SK-N-SH (cell line): ENCODE data around the gene NOD2. TPM values are rescaled to one million over a fixed set of nuclear protein-coding genes. Genes with fewer than 3 reads are reported as not detected.

Experiments used
- CTCF ChIA-PET: fragments of 300-600, 350-600 bp; formaldehyde crosslinking; extraction: SDS; loops from one replicate; lab custom pipeline; 2021; lab: Yijun Ruan, JAX
- POLR2A ChIA-PET: fragments of 350-600 bp; sonication (Branson Sonifier 250); formaldehyde crosslinking; extraction: SDS; loops from one replicate; lab custom pipeline; 2020; ENCODE audit warnings: antibody characterized with exemption, inconsistent platforms; lab: Yijun Ruan, JAX
- DNase-seq: peaks from one replicate; pipeline ENCODE4 v3.0.0; 2012
- H2AFZ ChIP-seq: fragments of 200-600 bp; sonication (generic); 2 replicates; pipeline ENCODE4 v1.8.1; 2016; ENCODE audit warnings: antibody characterized with exemption, mild to moderate bottlenecking, low read depth
- H3F3A ChIP-seq: fragments of 200-600 bp; sonication (generic); replicated peaks from 2 replicates; pipeline ENCODE3; 2016; ENCODE audit warnings: antibody characterized with exemption, mild to moderate bottlenecking; ENCODE audit not compliant: insufficient read depth
- H3K27ac ChIP-seq, 2 experiments: fragments of 200-500 bp in 1 of 2; fragments of 200-600 bp in 1 of 2; sonication (Bioruptor generic) in 1 of 2; sonication (generic), shearing (Covaris generic) in 1 of 2; 2 replicates each; pipeline versions ENCODE4 v1.5.1 to v1.6.1; 2014 to 2016; ENCODE audit warnings: low read depth in 2 of 2, inconsistent platforms in 1 of 2, low read length in 1 of 2, mild to moderate bottlenecking in 1 of 2, mixed read lengths in 1 of 2
- H3K27me3 ChIP-seq: fragments of 200-600 bp; sonication (generic), shearing (Covaris generic); 2 replicates; pipeline ENCODE4 v1.6.1; 2016; ENCODE audit warnings: mixed run types; ENCODE audit not compliant: insufficient read depth
- H3K36me3 ChIP-seq, 2 experiments: fragments of 200-500 bp in 1 of 2; fragments of 200-600 bp in 1 of 2; sonication (Bioruptor generic) in 1 of 2; sonication (generic) in 1 of 2; replicated peaks in 1 of 2; 2 replicates each; pipeline versions ENCODE3 to v1.5.1; 2014 to 2016; ENCODE audit warnings: low read length in 1 of 2, mild to moderate bottlenecking in 1 of 2; ENCODE audit not compliant: insufficient read depth in 2 of 2, control insufficient read depth in 1 of 2
- H3K4me1 ChIP-seq, 2 experiments: fragments of 200-500 bp in 1 of 2; fragments of 200-600 bp in 1 of 2; sonication (Bioruptor generic) in 1 of 2; sonication (generic), shearing (Covaris generic) in 1 of 2; 2 replicates each; pipeline versions ENCODE4 v1.5.1 to v1.6.1; 2014 to 2016; ENCODE audit warnings: low read depth in 1 of 2, low read length in 1 of 2, mixed run types in 1 of 2; ENCODE audit not compliant: insufficient read depth in 2 of 2, control insufficient read depth in 1 of 2
- H3K4me2 ChIP-seq: fragments of 200-600 bp; sonication (generic), shearing (Covaris generic); 2 replicates; pipeline ENCODE4 v1.6.1; 2017; ENCODE audit warnings: mixed run types
- H3K4me3 ChIP-seq, 2 experiments: fragments of 200-500 bp in 1 of 2; fragments of 200-600 bp in 1 of 2; sonication (Bioruptor generic) in 1 of 2; sonication (generic), shearing (Covaris generic) in 1 of 2; 2 replicates each; pipeline versions ENCODE4 v1.5.1 to v1.8.1; 2014 to 2016; ENCODE audit warnings: low read depth in 2 of 2, inconsistent platforms in 1 of 2, low read length in 1 of 2, mild to moderate bottlenecking in 1 of 2, mixed read lengths in 1 of 2, moderate library complexity in 1 of 2
- H3K79me2 ChIP-seq: fragments of 200-600 bp; sonication (generic); 2 replicates; pipeline ENCODE4 v1.8.1; 2017; ENCODE audit warnings: mild to moderate bottlenecking; ENCODE audit not compliant: insufficient read depth
- H3K9ac ChIP-seq: fragments of 200-600 bp; sonication (generic); 2 replicates; pipeline ENCODE4 v1.6.1; 2017; ENCODE audit warnings: mixed run types
- H3K9me2 ChIP-seq: fragments of 200-600 bp; sonication (generic); 2 replicates; pipeline ENCODE4 v1.6.1; 2017; ENCODE audit warnings: mixed run types
- H3K9me3 ChIP-seq: fragments of 200-600 bp; sonication (generic); 2 replicates; pipeline ENCODE4 v1.6.1; 2017; ENCODE audit warnings: mixed run types, mild to moderate bottlenecking, moderate library complexity
- H4K20me1 ChIP-seq: fragments of 200-600 bp; sonication (generic); 2 replicates; pipeline ENCODE4 v1.6.1; 2017; ENCODE audit warnings: mild to moderate bottlenecking, mixed run types; ENCODE audit not compliant: insufficient read depth
- ELF1 ChIP-seq: IDR thresholded peaks from 2 replicates; pipeline ENCODE4 v1.4.0; 2012
- EP300 ChIP-seq, 2 experiments: IDR thresholded peaks; 2 replicates each; pipeline versions ENCODE4 v1.4.0 to v1.6.1; 2012; ENCODE audit warnings: borderline replicate concordance in 1 of 2, low read depth in 1 of 2, low read length in 1 of 2
- EZH2phosphoT487 ChIP-seq: fragments of 200-600 bp; sonication (generic); IDR thresholded peaks from 2 replicates; pipeline ENCODE4 v1.6.1; 2017; ENCODE audit warnings: low read depth, mixed run types, mild to moderate bottlenecking, antibody characterized with exemption, moderate library complexity, borderline replicate concordance
- NRF1 ChIP-seq: IDR thresholded peaks from 2 replicates; pipeline ENCODE4 v1.6.1; 2012; ENCODE audit warnings: low read depth, mild to moderate bottlenecking, low read length
- PBX3 ChIP-seq: IDR thresholded peaks from 2 replicates; pipeline ENCODE4; 2012
- POLR2AphosphoS5 ChIP-seq: IDR thresholded peaks from 2 replicates; pipeline ENCODE4 v1.6.1; 2012; ENCODE audit warnings: low read depth, low read length
- SIN3A ChIP-seq: IDR thresholded peaks from 2 replicates; pipeline ENCODE4 v1.6.1; 2012; ENCODE audit warnings: low read depth, mild to moderate bottlenecking, low read length, moderate library complexity, borderline replicate concordance
- TCF12 ChIP-seq: IDR thresholded peaks from 2 replicates; pipeline ENCODE4 v1.4.0; 2012
- TEAD4 ChIP-seq: IDR thresholded peaks from 2 replicates; pipeline ENCODE4 v1.4.0; 2012; ENCODE audit warnings: mild to moderate bottlenecking, borderline replicate concordance; ENCODE audit not compliant: insufficient read depth
- USF1 ChIP-seq: IDR thresholded peaks from 2 replicates; pipeline ENCODE4 v1.4.0; 2012; ENCODE audit warnings: low read depth, borderline replicate concordance
- ZBTB33 ChIP-seq: IDR thresholded peaks from 2 replicates; pipeline ENCODE4 v1.4.0; 2012; ENCODE audit warnings: low read depth, borderline replicate concordance
- WGBS: methylation state at CpG from one replicate; pipeline ENCODE4 v1.1.6; 2017; ENCODE audit warnings: low lambda C conversion rate; 5-methylcytosine and 5-hydroxymethylcytosine counted together
- polyA plus RNA-seq, 3 experiments: library from polyadenylated mRNA; depleted of rRNA; stranded (reverse); fragments of >200 nt; gene quantifications; 2 replicates each; pipeline ENCODE4 v1.2.3, GENCODE V29; 2012

Gene NOD2
- polyA plus RNA-seq, 1 of the 3 experiments (the other 2 are of a cell fraction) = not detected

GRCh38 chr16:50683689-50684374 lies 9.6 kb upstream of the NOD2 start:
- H3K9me3 ChIP-seq = no peaks in the 10 kb centered on the region

More at GRCh38 chr16:50683689-50684374, 9.6 kb upstream of the NOD2 start:
- Histone ChIP-seq H3K9ac (no peak overlapping the region), H3K9me2 (no peaks in the 10 kb centered on the region), H3K27me3 (no peaks in the 10 kb centered on the region; the same call in 1 of the 2 replicates), H4K20me1 (no peaks in the 10 kb centered on the region), H3K79me2 (no peaks in the 10 kb centered on the region), H3K4me1 (no peaks in the 10 kb centered on the region; a peak in 1 of 4 replicates), H3K27ac (no peak overlapping the region), H3K36me3 (no peaks in the 10 kb centered on the region), H3K4me2 (no peak overlapping the region), H3F3A (no peaks in the 10 kb centered on the region), H2AFZ (no peak overlapping the region), H3K4me3 (no peak overlapping the region)
- TF ChIP-seq TCF12 (no peak), USF1 (no peak), TEAD4 (no peak), SIN3A (no peak), ELF1 (no peak), ZBTB33 (no peak), PBX3 (no peak), EP300 (IDR thresholded peaks at IDR 0.05; ENCODE audit: borderline replicate concordance in 1 of 2, low read depth in 1 of 2, low read length in 1 of 2) (no peak), NRF1 (no peak), POLR2AphosphoS5 (no peak), EZH2phosphoT487 (no peak)
- ChIA-PET POLR2A (no interaction called here), CTCF (interaction anchor here (1.0 kb wide), 1 partner anchor 19 kb away, joined by 4 read pairs; no protein-coding TSS in a partner anchor)
- 56% methylated on average over 12 of the region's 14 CpGs for WGBS
- no peak for DNase-seq
